Endothelial cell of umbilical vein (primary cell): ENCODE results near the gene SPAG7. TPM values are rescaled to one million over a fixed set of nuclear protein-coding genes. Genes with fewer than 3 reads are reported as not detected.

Source experiments
- BruUV-seq: library from RNA; stranded (reverse); fragments of 400-500 nt; replicated peaks from 2 replicates; lab custom pipeline; 2021; lab: Mats Ljungman, UMichigan
- CTCF ChIA-PET: fragments of 300-600, 350-600 bp; sonication (Branson Sonifier 250); formaldehyde crosslinking; loops from one replicate; lab custom pipeline; 2021; ENCODE audit warnings: antibody characterized with exemption, inconsistent platforms; lab: Charles Lee
- POLR2A ChIA-PET: fragments of 300-600, 350-600 bp; sonication (Branson Sonifier 250); formaldehyde crosslinking; loops from one replicate; lab custom pipeline; 2021; ENCODE audit warnings: antibody characterized with exemption, inconsistent platforms; lab: Charles Lee
- DNase-seq: peaks from one replicate; pipeline ENCODE4 v3.0.0-alpha.2; 2011; ENCODE audit warnings: low read depth, low spot score
- FAIRE-seq: peaks from 2 replicates; lab custom pipeline; 2011; peaks lifted over from hg19 to GRCh38; lab: Jason Lieb, UNC
- H2AFZ ChIP-seq: 2 replicates; pipeline ENCODE4 v1.6.0; 2012; ENCODE audit warnings: low read depth, low read length, control low read depth, inconsistent platforms
- H3K27ac ChIP-seq: 2 replicates; pipeline ENCODE4 v1.5.1; 2011; ENCODE audit warnings: low read depth, mild to moderate bottlenecking, control low read depth, low read length, moderate library complexity; ENCODE audit not compliant: insufficient read depth
- H3K27me3 ChIP-seq, 2 experiments: 2 replicates each; pipeline versions ENCODE4 v1.6.0 to v1.6.1; 2011; ENCODE audit warnings: low read length in 2 of 2, mixed read lengths in 1 of 2; ENCODE audit not compliant: control insufficient read depth in 2 of 2, insufficient read depth in 2 of 2
- H3K36me3 ChIP-seq, 2 experiments: 2 replicates in 1 of 2; 3 replicates in 1 of 2; pipeline ENCODE4 v1.5.1; 2011; ENCODE audit warnings: low read length in 2 of 2, mild to moderate bottlenecking in 1 of 2, moderate library complexity in 1 of 2; ENCODE audit not compliant: control insufficient read depth in 2 of 2, insufficient read depth in 2 of 2; ENCODE audit errors: extremely low read depth in 1 of 2
- H3K4me1 ChIP-seq: 3 replicates; pipeline ENCODE4 v1.5.1; 2011; ENCODE audit warnings: mild to moderate bottlenecking, low read length; ENCODE audit not compliant: control insufficient read depth, insufficient read depth; ENCODE audit errors: extremely low read depth
- H3K4me2 ChIP-seq: 2 replicates; pipeline ENCODE4 v1.6.1; 2011; ENCODE audit warnings: low read length, control low read depth, mixed read lengths; ENCODE audit not compliant: insufficient read depth
- H3K4me3 ChIP-seq, 3 experiments: fragments of 200-600 bp in 1 of 3; sonication (generic), shearing (Covaris generic) in 1 of 3; replicated peaks in 1 of 3; 2 replicates each; pipeline ENCODE4 v1.5.1; 2011 to 2016; ENCODE audit warnings: control low read depth in 3 of 3, low read length in 3 of 3, mild to moderate bottlenecking in 2 of 3, inconsistent platforms in 1 of 3, low read depth in 1 of 3, moderate library complexity in 1 of 3; ENCODE audit not compliant: insufficient read depth in 1 of 3
- H3K79me2 ChIP-seq: 2 replicates; pipeline ENCODE4 v1.6.0; 2012; ENCODE audit warnings: low read length, inconsistent platforms; ENCODE audit not compliant: control insufficient read depth, insufficient read depth
- H3K9ac ChIP-seq: replicated peaks from 2 replicates; pipeline ENCODE3; 2011; ENCODE audit warnings: low read length, control low read depth; ENCODE audit not compliant: insufficient read depth; ENCODE audit errors: extremely low read depth
- H3K9me1 ChIP-seq: replicated peaks from 3 replicates; pipeline ENCODE4 v1.6.0; 2011; ENCODE audit warnings: mild to moderate bottlenecking, low read length; ENCODE audit not compliant: control insufficient read depth, insufficient read depth; ENCODE audit errors: extremely low read depth
- H3K9me3 ChIP-seq: replicated peaks from 2 replicates; pipeline ENCODE4 v1.5.1; 2012; ENCODE audit warnings: low read length, inconsistent platforms; ENCODE audit not compliant: control insufficient read depth, insufficient read depth
- H4K20me1 ChIP-seq: replicated peaks from 2 replicates; pipeline ENCODE3; 2011; ENCODE audit warnings: mild to moderate bottlenecking, low read length; ENCODE audit not compliant: control insufficient read depth, insufficient read depth; ENCODE audit errors: extremely low read depth
- EZH2 ChIP-seq: IDR thresholded peaks from 2 replicates; pipeline ENCODE4 v1.6.1; 2012; ENCODE audit warnings: borderline replicate concordance, low read depth, mild to moderate bottlenecking, moderate library complexity, low read length, inconsistent platforms; ENCODE audit not compliant: severe bottlenecking
- FOS ChIP-seq: IDR thresholded peaks from 2 replicates; pipeline ENCODE4 v1.6.1; 2011; ENCODE audit warnings: mild to moderate bottlenecking, low read length, moderate library complexity, borderline replicate concordance; ENCODE audit not compliant: insufficient read depth
- GATA2 ChIP-seq: IDR thresholded peaks from 2 replicates; pipeline ENCODE4 v1.7.0; 2011; ENCODE audit warnings: low read depth, mild to moderate bottlenecking, moderate library complexity, mixed read lengths, low read length; ENCODE audit not compliant: insufficient read length, insufficient read depth
- JUN ChIP-seq: IDR thresholded peaks from 2 replicates; pipeline ENCODE4 v1.6.1; 2011; ENCODE audit warnings: borderline replicate concordance, low read depth; ENCODE audit not compliant: insufficient read length, insufficient read depth
- MYC ChIP-seq: IDR thresholded peaks from one replicate; pipeline ENCODE4 v1.6.1; 2011; ENCODE audit warnings: mild to moderate bottlenecking, low read depth, low read length
- POLR2A ChIP-seq: IDR thresholded peaks from 2 replicates; pipeline ENCODE4 v1.6.1; 2012; ENCODE audit warnings: low read depth, mild to moderate bottlenecking, control low read depth, low read length
- POLR2AphosphoS5 ChIP-seq: IDR thresholded peaks from 2 replicates; pipeline ENCODE4 v1.6.1; 2012; ENCODE audit warnings: low read depth, mild to moderate bottlenecking, control low read depth, low read length, moderate library complexity; ENCODE audit not compliant: insufficient read depth
- dilution Hi-C: fragments of 300-500 bp; cut with MboI; formaldehyde crosslinking; loops from one replicate; pipeline ENCODE4 v1.15.0; 2019; ENCODE audit warnings: low sequenced_read_pairs; ENCODE audit not compliant: extremely low pct_ligation_motif_present
- intact Hi-C: fragments of 100-400 bp; cut with micrococcal nuclease; formaldehyde crosslinking; loops from one replicate; pipeline ENCODE4 v1.10.0; 2022
- polyA plus RNA-seq, 4 experiments: library from polyadenylated mRNA; depleted of rRNA in 3 of 4; stranded (reverse) in 3 of 4; unstranded in 1 of 4; fragments of >200 nt; gene quantifications; 2 replicates each; pipeline versions ENCODE4 v1.2.1 to v1.2.3, GENCODE V29; 2011 to 2012; ENCODE audit warnings: missing spikeins in 1 of 4
- total RNA-seq: library from RNA; stranded (reverse); gene quantifications from 2 replicates; pipeline ENCODE4 v1.2.3, GENCODE V29; 2021
- TF ChIP-seq, protein P1 (sequence below), 2 donors: IDR thresholded peaks; 1 replicate in 1 of 2; 2 replicates in 1 of 2; pipeline ENCODE4 v1.5.1; 2011; ENCODE audit warnings: low read length in 2 of 2, mild to moderate bottlenecking in 2 of 2, moderate library complexity in 2 of 2, control low read depth in 1 of 2, inconsistent platforms in 1 of 2, low read depth in 1 of 2; ENCODE audit not compliant: insufficient read depth in 1 of 2; ENCODE audit errors: extremely low read depth in 1 of 2
- TF ChIP-seq, protein P2 (sequence below): IDR thresholded peaks from 2 replicates; pipeline ENCODE4 v1.6.1; 2011; ENCODE audit not compliant: insufficient read depth, insufficient read length

Gene SPAG7
- total and polyA plus RNA-seq, 2 donors (not counting 3 experiments of a cell fraction or from before 2014, with no cell fraction given): 68.6 to 75.2 TPM

DNA sequence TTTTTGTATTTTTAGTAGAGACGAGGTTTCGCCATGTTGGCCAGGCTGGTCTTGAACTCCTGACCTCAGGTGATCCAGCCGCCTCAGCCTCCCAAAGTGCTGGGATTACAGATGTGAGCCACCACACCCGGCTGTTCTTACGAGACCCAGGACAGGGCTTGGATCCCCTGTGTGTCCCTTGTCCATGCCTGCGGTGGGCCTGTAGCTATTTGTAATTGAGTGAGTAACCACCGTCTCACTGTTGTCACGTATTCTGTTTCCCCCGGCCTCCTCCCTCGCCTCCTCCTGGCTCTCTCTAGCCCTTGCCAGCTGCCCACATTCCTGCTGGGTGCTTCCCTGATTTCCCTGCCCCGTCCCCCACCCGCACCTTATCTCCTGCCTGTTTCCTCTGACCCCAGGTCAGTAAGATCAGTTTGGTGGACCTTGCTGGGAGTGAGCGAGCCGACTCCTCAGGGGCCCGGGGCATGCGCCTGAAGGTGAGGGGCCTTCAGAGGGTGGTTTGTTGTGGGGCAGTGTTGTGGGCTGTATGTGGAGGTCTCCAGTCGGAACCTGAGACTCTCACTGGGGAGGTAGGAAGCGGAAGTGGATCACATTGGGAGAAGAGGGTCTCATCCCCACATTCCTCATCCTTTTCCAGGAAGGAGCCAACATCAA is 35.7 kb upstream of the SPAG7 start:
- no peak overlapping the region for H3K27ac ChIP-seq
- intact Hi-C loops: no loop called here
- no peak for FAIRE-seq

DNA sequence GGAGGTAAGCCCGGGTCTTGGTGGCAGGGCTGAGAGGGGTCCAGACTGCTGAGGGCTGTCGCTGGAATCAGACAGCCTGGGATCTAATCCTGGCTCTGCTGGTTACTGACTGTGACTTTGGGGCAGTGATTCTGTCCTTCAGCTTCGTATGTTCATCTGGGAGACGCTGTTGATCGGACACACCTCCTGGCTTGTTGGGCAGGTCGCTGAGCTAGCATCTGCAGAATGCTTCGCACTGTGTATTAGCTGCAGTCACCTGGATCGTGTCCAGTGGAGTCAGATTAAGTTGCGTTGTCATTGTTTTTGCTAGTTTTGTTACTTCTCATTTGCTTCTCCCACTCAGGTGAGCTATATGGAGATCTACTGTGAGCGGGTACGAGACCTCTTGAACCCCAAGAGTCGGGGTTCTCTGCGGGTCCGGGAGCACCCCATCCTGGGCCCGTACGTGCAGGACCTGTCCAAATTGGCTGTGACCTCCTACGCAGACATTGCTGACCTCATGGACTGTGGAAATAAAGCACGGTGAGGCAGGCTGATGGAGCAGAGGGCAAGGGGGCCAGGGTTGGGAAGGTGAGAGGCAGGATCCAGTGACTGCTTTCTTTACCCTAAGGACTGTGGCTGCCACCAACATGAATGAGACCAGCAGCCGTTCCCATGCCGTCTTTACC is 34.6 kb upstream of the SPAG7 start:
- H3K4me2 ChIP-seq: no peak overlapping the region
- ChIA-PET POLR2A (no interaction called here), CTCF (interaction anchor here (0.9 to 1.5 kb wide), 3 partner anchors 14 to 26 kb away, joined by 3 to 4 read pairs (median 4); partner anchors contain the start of gene CAMTA2)
- H3K9ac ChIP-seq: no peak overlapping the region
- no TSS peak for BruUV-seq
- H3K9me3 ChIP-seq: no peaks in the 10 kb centered on the region
- TF ChIP-seq, protein P1, sequence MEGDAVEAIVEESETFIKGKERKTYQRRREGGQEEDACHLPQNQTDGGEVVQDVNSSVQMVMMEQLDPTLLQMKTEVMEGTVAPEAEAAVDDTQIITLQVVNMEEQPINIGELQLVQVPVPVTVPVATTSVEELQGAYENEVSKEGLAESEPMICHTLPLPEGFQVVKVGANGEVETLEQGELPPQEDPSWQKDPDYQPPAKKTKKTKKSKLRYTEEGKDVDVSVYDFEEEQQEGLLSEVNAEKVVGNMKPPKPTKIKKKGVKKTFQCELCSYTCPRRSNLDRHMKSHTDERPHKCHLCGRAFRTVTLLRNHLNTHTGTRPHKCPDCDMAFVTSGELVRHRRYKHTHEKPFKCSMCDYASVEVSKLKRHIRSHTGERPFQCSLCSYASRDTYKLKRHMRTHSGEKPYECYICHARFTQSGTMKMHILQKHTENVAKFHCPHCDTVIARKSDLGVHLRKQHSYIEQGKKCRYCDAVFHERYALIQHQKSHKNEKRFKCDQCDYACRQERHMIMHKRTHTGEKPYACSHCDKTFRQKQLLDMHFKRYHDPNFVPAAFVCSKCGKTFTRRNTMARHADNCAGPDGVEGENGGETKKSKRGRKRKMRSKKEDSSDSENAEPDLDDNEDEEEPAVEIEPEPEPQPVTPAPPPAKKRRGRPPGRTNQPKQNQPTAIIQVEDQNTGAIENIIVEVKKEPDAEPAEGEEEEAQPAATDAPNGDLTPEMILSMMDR (IDR thresholded peaks at IDR 0.05; ENCODE audit: extremely low read depth in 1 of 2, insufficient read depth in 1 of 2, low read depth in 1 of 2, low read length in 2 of 2): no peak
- TF ChIP-seq FOS (no peak), POLR2A (no peak), EZH2 (no peak), MYC (no peak), POLR2AphosphoS5 (no peak), GATA2 (no peak), JUN (no peak)
- TF ChIP-seq, protein P2, sequence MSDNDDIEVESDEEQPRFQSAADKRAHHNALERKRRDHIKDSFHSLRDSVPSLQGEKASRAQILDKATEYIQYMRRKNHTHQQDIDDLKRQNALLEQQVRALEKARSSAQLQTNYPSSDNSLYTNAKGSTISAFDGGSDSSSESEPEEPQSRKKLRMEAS: no peak
- DNase-seq: no peak
- no peaks in the 10 kb centered on the region for H3K27me3 ChIP-seq
- no peaks in the 10 kb centered on the region for H3K9me1 ChIP-seq
- H3K79me2 ChIP-seq: peaks cover 34% of the 10 kb centered on the region
- intact Hi-C loops: no loop called here
- dilution Hi-C loops: no loop called here
- FAIRE-seq: no peak
- peaks cover 25 to 55% of the 10 kb centered on the region in 2 experiments for H3K36me3 ChIP-seq
- H3K27ac ChIP-seq: no peak overlapping the region
- peaks cover 13% of the 10 kb centered on the region for H3K4me1 ChIP-seq
- no peak overlapping the region for H2AFZ ChIP-seq
- H3K4me3 ChIP-seq: no peak overlapping the region
- H4K20me1 ChIP-seq: no peaks in the 10 kb centered on the region

More for the DNA sequence above, 35.7 kb upstream of the SPAG7 start:
- Histone ChIP-seq H3K79me2 (peaks cover 29% of the 10 kb centered on the region), H2AFZ (no peak overlapping the region), H4K20me1 (no peaks in the 10 kb centered on the region), H3K4me1 (peaks cover 13% of the 10 kb centered on the region), H3K36me3 (peaks cover 29 to 64% of the 10 kb centered on the region in 2 experiments), H3K27me3 (no peaks in the 10 kb centered on the region), H3K4me2 (no peak overlapping the region), H3K9me3 (no peaks in the 10 kb centered on the region), H3K4me3 (no peak overlapping the region), H3K9ac (no peak overlapping the region), H3K9me1 (no peaks in the 10 kb centered on the region)
- CTCF ChIA-PET: interaction anchor here (0.9 to 1.5 kb wide), 2 partner anchors 16 to 25 kb away, joined by 4 read pairs; partner anchors contain the start of gene CAMTA2
- POLR2A ChIA-PET: no interaction called here
- no peak for TF ChIP-seq POLR2AphosphoS5
- no TSS peak for BruUV-seq
- dilution Hi-C loops: no loop called here
- DNase-seq: no peak
